Nephron progenitor cell (in vitro differentiated cells): Measurements from ENCODE around the gene HOXD3.

Experiments
- DNase-seq: peaks from one replicate; pipeline ENCODE4 v3.0.0; 2021
- H3K27ac Mint-ChIP-seq: 2 replicates; pipeline ENCODE4 v1.8.0; 2021; ENCODE audit warnings: mild to moderate bottlenecking, moderate library complexity, mixed read lengths
- H3K27me3 Mint-ChIP-seq: 2 replicates; pipeline ENCODE4 v1.8.0; 2021; ENCODE audit warnings: mild to moderate bottlenecking, low read depth, mixed read lengths; ENCODE audit not compliant: poor library complexity
- H3K36me3 Mint-ChIP-seq: 2 replicates; pipeline ENCODE4 v1.8.0; 2021; ENCODE audit warnings: low read depth, mixed read lengths
- H3K4me1 Mint-ChIP-seq: 2 replicates; pipeline ENCODE4 v1.8.0; 2021; ENCODE audit warnings: mixed read lengths
- H3K4me3 Mint-ChIP-seq: 2 replicates; pipeline ENCODE4 v1.8.0; 2021; ENCODE audit warnings: mild to moderate bottlenecking, moderate library complexity, mixed read lengths
- H3K9me3 Mint-ChIP-seq: 2 replicates; pipeline ENCODE4 v1.8.0; 2021; ENCODE audit warnings: mild to moderate bottlenecking, moderate library complexity, mixed read lengths
- CTCF ChIP-seq: fragments of 200-600 bp; sonication (generic); IDR thresholded peaks from 2 replicates; pipeline ENCODE4 v1.5.0; 2021; ENCODE audit warnings: antibody characterized with exemption

The HOXD3 gene

DNA sequence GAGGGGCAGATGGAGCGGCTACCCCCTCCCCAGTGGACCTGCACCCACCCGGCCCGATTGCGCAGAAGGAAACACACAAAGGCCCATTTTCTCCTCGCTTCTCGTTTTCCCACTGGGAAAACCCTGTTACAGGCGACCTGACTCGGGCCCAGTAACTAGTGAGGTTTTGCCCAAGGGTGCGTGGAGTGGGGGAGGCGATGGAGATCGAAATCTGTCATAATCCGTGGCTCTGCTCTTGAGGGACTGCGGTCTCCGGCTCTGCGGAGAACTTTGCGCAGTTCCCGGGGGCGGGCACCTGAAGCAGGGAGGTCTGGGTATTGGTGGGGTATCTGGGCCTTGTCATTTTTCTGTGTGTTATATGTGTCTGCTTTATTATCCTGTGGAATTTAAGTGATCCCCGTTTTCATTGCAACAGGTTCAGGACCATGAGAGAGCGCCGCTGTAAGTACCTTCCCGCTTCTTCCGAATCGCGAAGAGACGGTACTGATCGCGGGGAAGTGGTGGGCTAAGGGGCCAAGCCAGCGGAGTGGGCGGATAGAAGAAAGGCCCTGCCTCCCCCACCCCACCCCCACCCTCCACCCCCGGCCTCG lies 9.8 kb upstream of the HOXD3 start:
- Mint-ChIP-seq H3K4me1 (peaks cover 67% of the 10 kb centered on the region), H3K4me3 (peak overlapping the region; percentile 100), H3K27ac (peak overlapping the region; percentile 97), H3K36me3 (peaks cover 70% of the 10 kb centered on the region), H3K27me3 (no peaks in the 10 kb centered on the region), H3K9me3 (no peaks in the 10 kb centered on the region)
- no peak for DNase-seq
- no peak for TF ChIP-seq CTCF

DNA sequence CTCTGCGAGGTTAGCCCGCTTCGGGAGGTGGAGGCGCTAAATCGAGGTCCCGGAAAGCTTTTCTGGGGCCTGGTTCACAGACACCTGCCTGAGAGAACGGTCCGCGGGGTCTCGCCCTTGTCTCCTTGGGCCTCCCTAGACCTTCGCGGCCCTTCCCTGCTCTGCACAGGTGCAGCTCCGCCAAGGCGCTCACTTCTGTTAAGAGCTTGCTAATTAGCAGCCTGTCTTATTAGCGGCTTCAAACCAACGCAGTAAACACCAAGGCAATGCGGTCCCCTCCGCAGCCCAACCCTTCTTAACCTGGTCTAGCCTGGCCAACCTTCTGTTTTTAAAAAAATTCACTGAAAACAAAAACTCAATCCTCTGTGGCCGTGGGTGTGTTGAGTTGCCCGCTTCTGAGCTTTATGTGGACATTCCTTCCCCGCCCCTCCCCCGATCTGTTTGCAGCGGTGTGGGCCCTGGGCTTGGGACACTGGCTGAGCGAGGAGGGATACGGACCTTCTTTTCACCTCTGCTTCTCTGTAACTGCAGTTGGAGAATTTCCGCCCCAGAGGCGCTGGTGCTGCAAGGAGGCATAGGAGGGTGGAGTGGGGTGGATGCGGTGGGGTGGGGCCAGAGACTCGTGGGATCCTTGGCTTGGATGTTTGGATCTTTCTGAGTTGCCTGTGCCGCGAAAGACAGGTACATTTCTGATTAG lies 9.2 kb upstream of the HOXD3 start:
- TF ChIP-seq CTCF, result no peak
- Mint-ChIP-seq H3K4me3 (peak overlapping the region; percentile 100), H3K36me3 (peaks cover 73% of the 10 kb centered on the region), H3K4me1 (peaks cover 66% of the 10 kb centered on the region), H3K27me3 (no peaks in the 10 kb centered on the region), H3K27ac (peak overlapping the region; percentile 95), H3K9me3 (no peaks in the 10 kb centered on the region)
- DNase-seq, result no peak

DNA sequence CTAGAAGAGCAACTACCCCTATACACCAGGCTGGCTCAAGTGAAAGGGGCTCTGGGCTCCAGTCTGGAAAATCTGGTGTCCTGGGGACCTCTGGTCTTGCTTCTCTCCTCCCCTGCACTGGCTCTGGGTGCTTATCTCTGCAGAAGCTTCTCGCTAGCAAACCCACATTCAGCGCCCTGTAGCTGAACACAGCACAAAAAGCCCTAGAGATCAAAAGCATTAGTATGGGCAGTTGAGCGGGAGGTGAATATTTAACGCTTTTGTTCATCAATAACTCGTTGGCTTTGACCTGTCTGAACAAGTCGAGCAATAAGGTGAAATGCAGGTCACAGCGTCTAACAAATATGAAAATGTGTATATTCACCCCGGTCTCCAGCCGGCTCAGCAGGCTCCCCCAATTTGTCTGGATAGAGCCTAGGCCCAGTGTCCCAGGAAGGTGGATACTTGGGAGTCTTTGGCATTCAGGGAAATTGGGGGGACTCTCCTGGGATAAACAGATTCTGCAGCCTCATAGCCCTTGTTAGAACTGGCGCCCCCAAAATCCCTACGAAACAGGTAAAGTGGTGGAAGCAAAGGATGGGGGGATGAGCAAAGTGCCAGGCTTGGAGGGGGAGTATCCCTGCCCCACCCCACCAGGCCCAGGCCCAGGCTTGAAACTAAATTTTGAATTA lies 8.2 kb upstream of the HOXD3 start:
- TF ChIP-seq CTCF, result no peak
- Mint-ChIP-seq H3K4me3 (peak overlapping the region; percentile 100), H3K4me1 (peaks cover 66% of the 10 kb centered on the region), H3K9me3 (no peaks in the 10 kb centered on the region), H3K36me3 (peaks cover 74% of the 10 kb centered on the region), H3K27ac (peak overlapping the region; percentile 95), H3K27me3 (no peaks in the 10 kb centered on the region)
- DNase-seq, result no peak

DNA sequence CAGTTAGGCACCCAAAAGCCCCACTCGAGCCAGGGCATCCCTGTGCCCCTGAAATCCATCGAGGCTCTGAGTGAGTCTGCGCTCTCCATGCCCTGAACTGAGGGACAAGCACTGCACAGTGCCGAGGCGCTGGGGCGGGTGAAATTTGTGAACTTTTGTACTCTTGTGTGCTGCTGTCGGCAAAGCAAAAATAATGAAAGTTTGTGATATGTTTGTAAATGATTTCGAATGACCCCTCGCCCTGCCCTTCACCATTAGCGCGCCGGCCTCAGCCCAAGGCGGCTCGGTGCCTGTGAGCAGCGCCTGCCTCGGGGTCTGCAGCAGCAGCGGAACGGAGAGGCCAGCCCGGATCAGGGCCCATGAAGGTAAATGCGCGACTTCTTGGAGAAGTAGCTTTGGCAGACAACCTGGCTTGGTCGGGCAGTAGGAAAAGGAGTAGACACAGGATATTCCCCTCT lies 7.6 kb upstream of the HOXD3 start:
- no peaks in the 10 kb centered on the region for H3K27me3 Mint-ChIP-seq
- H3K36me3 Mint-ChIP-seq, result peaks cover 77% of the 10 kb centered on the region
- H3K4me3 Mint-ChIP-seq, result peak overlapping the region; percentile 100
- peak overlapping the region; percentile 95 for H3K27ac Mint-ChIP-seq
- no peak for TF ChIP-seq CTCF
- peaks cover 66% of the 10 kb centered on the region for H3K4me1 Mint-ChIP-seq
- H3K9me3 Mint-ChIP-seq, result no peaks in the 10 kb centered on the region
- no peak for DNase-seq

- Mint-ChIP-seq H3K4me3 (peak overlapping the region; percentile 100), H3K9me3 (no peaks in the 10 kb centered on the region), H3K36me3 (peaks cover 78% of the 10 kb centered on the region), H3K4me1 (peaks cover 66% of the 10 kb centered on the region), H3K27ac (peak overlapping the region; percentile 95), H3K27me3 (no peaks in the 10 kb centered on the region)
- no peak for TF ChIP-seq CTCF
- DNase-seq, result no peak
Observed at GRCh38 chr2:176149939-176150583, 7.0 kb upstream of the HOXD3 start.
